Thoracic aorta (tissue), 2 donors: ENCODE measurements around the gene POM121L2. TPM values are rescaled to one million over a fixed set of nuclear protein-coding genes. Genes with fewer than 3 reads are reported as not detected.

Experiments used
- ATAC-seq: fragments of 150-250 bp; one replicate; pipeline ENCODE4 v1.8.0; 2017; ENCODE audit warnings: low read depth; ENCODE audit not compliant: insufficient number of reproducible peaks, low FRiP score
- DNase-seq: peaks from one replicate; pipeline ENCODE4 v3.0.0-alpha.2; 2020; ENCODE audit warnings: low spot score
- H3K27ac ChIP-seq, 2 donors: fragments of 200-600 bp; sonication (generic); 1 replicate in 1 of 2; 2 replicates in 1 of 2; pipeline ENCODE4 v1.5.1; 2016; ENCODE audit warnings: mild to moderate bottlenecking in 2 of 2, moderate library complexity in 2 of 2
- H3K27me3 ChIP-seq: fragments of 200-600 bp; sonication (generic); replicated peaks from 2 replicates; pipeline ENCODE4 v1.6.0; 2016; ENCODE audit warnings: mild to moderate bottlenecking; ENCODE audit not compliant: insufficient read depth
- H3K36me3 ChIP-seq: fragments of 200-600 bp; sonication (generic); one replicate; pipeline ENCODE4 v1.5.1; 2016
- H3K4me1 ChIP-seq, 2 donors: fragments of 200-600 bp; sonication (generic); 1 replicate in 1 of 2; 2 replicates in 1 of 2; pipeline versions ENCODE4 v1.5.1 to v1.6.0; 2016; ENCODE audit warnings: low read depth in 2 of 2, mild to moderate bottlenecking in 1 of 2; ENCODE audit not compliant: control insufficient read depth in 1 of 2
- H3K4me3 ChIP-seq: fragments of 200-600 bp; sonication (generic); 2 replicates; pipeline ENCODE4 v1.5.1; 2016; ENCODE audit warnings: mild to moderate bottlenecking
- H3K9me3 ChIP-seq: fragments of 200-600 bp; sonication (generic); 2 replicates; pipeline ENCODE4 v1.5.1; 2016
- CTCF ChIP-seq: fragments of 200-600 bp; sonication (generic); IDR thresholded peaks from one replicate; pipeline ENCODE4 v1.5.1; 2019; ENCODE audit warnings: antibody characterized with exemption
- total RNA-seq, 2 donors: library from RNA; depleted of rRNA; stranded (reverse); fragments of >200 nt; gene quantifications; one replicate each; pipeline versions ENCODE4 v1.1.0 to v1.2.3, GENCODE V29; 2016

Gene POM121L2
- total RNA-seq, 2 donors from 2014 or later, result not detected

- DNase-seq, result no peak
- Histone ChIP-seq H3K4me1 (no peaks in the 10 kb centered on the region), H3K36me3 (no peaks in the 10 kb centered on the region), H3K27ac (no peak overlapping the region), H3K27me3 (peaks cover 10% of the 10 kb centered on the region), H3K9me3 (no peaks in the 10 kb centered on the region), H3K4me3 (no peak overlapping the region)
- no peak for TF ChIP-seq CTCF
- ATAC-seq, result no peak
These were observed 18.5 kb downstream of the POM121L2 start for GRCh38 chr6:27293436-27294098.

- no peak for ATAC-seq
- H3K4me1 ChIP-seq, result no peaks in the 10 kb centered on the region
- H3K27ac ChIP-seq, result no peak overlapping the region
- H3K9me3 ChIP-seq, result no peaks in the 10 kb centered on the region
- H3K27me3 ChIP-seq, result peaks cover 18% of the 10 kb centered on the region
- no peaks in the 10 kb centered on the region for H3K36me3 ChIP-seq
- no peak for TF ChIP-seq CTCF
- DNase-seq, result no peak
- H3K4me3 ChIP-seq, result no peak overlapping the region
These were observed 21.2 kb downstream of the POM121L2 start for GRCh38 chr6:27290850-27291208.

- TF ChIP-seq CTCF, result no peak
- Histone ChIP-seq H3K27me3 (peaks cover 18% of the 10 kb centered on the region), H3K36me3 (no peaks in the 10 kb centered on the region), H3K4me1 (no peaks in the 10 kb centered on the region), H3K27ac (no peak overlapping the region), H3K4me3 (no peak overlapping the region), H3K9me3 (no peaks in the 10 kb centered on the region)
- DNase-seq, result no peak
- ATAC-seq, result no peak
These were observed 21.8 kb downstream of the POM121L2 start for GRCh38 chr6:27290065-27290849.

GRCh38 chr6:27288136-27289044 is 23.7 kb downstream of the POM121L2 start:
- Histone ChIP-seq H3K4me3 (no peak overlapping the region), H3K4me1 (no peaks in the 10 kb centered on the region), H3K9me3 (no peaks in the 10 kb centered on the region), H3K27me3 (peaks cover 18% of the 10 kb centered on the region), H3K27ac (no peak overlapping the region), H3K36me3 (no peaks in the 10 kb centered on the region)
- DNase-seq (no peak), ATAC-seq (no peak)
- TF ChIP-seq CTCF, result no peak

- no peak overlapping the region for H3K27ac ChIP-seq
- no peaks in the 10 kb centered on the region for H3K36me3 ChIP-seq
- H3K27me3 ChIP-seq, result peaks cover 18% of the 10 kb centered on the region
- no peaks in the 10 kb centered on the region for H3K4me1 ChIP-seq
- no peak for TF ChIP-seq CTCF
- H3K9me3 ChIP-seq, result no peaks in the 10 kb centered on the region
- DNase-seq, result no peak
- H3K4me3 ChIP-seq, result no peak overlapping the region
- ATAC-seq, result no peak
These were observed 24.3 kb downstream of the POM121L2 start for GRCh38 chr6:27287751-27288135.
